Activated CD4-positive, CD25-positive, alpha-beta regulatory T cell treated with anti-CD3 and anti-CD28 coated beads, Interleukin-2, amount 50 U/mL, for 16 hours (primary cell): ENCODE results near the gene PEX10.

Source experiments
- DNase-seq: peaks from one replicate; pipeline ENCODE4 v3.0.0-alpha.2; 2020; ENCODE audit warnings: low read depth, low spot score

Gene PEX10

GRCh38 chr1:2388004-2388913 lies 24.1 kb downstream of the PEX10 start:
- DNase-seq, result no peak

GRCh38 chr1:2386636-2387611 lies 25.4 kb downstream of the PEX10 start:
- no peak for DNase-seq

GRCh38 chr1:2385606-2386280 lies 26.6 kb downstream of the PEX10 start:
- DNase-seq, result no peak

GRCh38 chr1:2384941-2385481 lies 27.4 kb downstream of the PEX10 start:
- DNase-seq, result no peak

GRCh38 chr1:2384130-2384860 lies 28.1 kb downstream of the PEX10 start:
- no peak for DNase-seq

- DNase-seq, result no peak
These were observed 28.8 kb downstream of the PEX10 start for GRCh38 chr1:2383576-2383975.

GRCh38 chr1:2382621-2383361 lies 29.6 kb downstream of the PEX10 start:
- no peak for DNase-seq

- DNase-seq, result peak; percentile 49
These were observed 30.4 kb downstream of the PEX10 start for GRCh38 chr1:2381741-2382620.

- DNase-seq, result no peak
These were observed 31.4 kb downstream of the PEX10 start for GRCh38 chr1:2380816-2381591.

- no peak for DNase-seq
These were observed 32.5 kb downstream of the PEX10 start for GRCh38 chr1:2379733-2380404.

- no peak for DNase-seq
These were observed 33.2 kb downstream of the PEX10 start for GRCh38 chr1:2378956-2379732.

GRCh38 chr1:2378441-2378851 lies 33.9 kb downstream of the PEX10 start:
- DNase-seq, result no peak

- DNase-seq, result no peak
These were observed 34.5 kb downstream of the PEX10 start for GRCh38 chr1:2377751-2378440.

GRCh38 chr1:2376931-2377672 lies 35.3 kb downstream of the PEX10 start:
- DNase-seq, result no peak

- no peak for DNase-seq
These were observed 36.1 kb downstream of the PEX10 start for GRCh38 chr1:2376261-2376741.

GRCh38 chr1:2375923-2376260 lies 36.5 kb downstream of the PEX10 start:
- no peak for DNase-seq
